ENCODE results near the gene TNFRSF18. TPM values are rescaled to one million over a fixed set of nuclear protein-coding genes. Genes with fewer than 3 reads are reported as not detected.
A peak's percentile ranks its signal among the peaks of the same experiment; 100 is the strongest.

Gene TNFRSF18
- total and polyA plus RNA-seq, 2 donors (not counting 1 experiment from before 2014, with no cell fraction given): 10.1 to 33.5 TPM

- POLR2A ChIA-PET: no interaction called here
- CTCF ChIA-PET: interaction anchor here (1.1 kb wide), 1 partner anchor 76 kb away, joined by 3 read pairs; no protein-coding TSS in a partner anchor
Measured at GRCh38 chr1:1200876-1201810, 5.2 kb downstream of the TNFRSF18 start.

More at GRCh38 chr1:1200876-1201810, 5.2 kb downstream of the TNFRSF18 start:
- H3K36me3 ChIP-seq (replicated peaks in 1 of 2; ENCODE audit: control extremely low read depth in 1 of 2, control insufficient read depth in 1 of 2, extremely low read depth in 1 of 2, insufficient read depth in 2 of 2, low read length in 1 of 2): no peaks in the 10 kb centered on the region
- H3K27me3 ChIP-seq (replicated peaks in 1 of 4; ENCODE audit: control extremely low read depth in 1 of 4, control insufficient read depth in 3 of 4, insufficient read depth in 4 of 4, low read length in 3 of 4): peaks cover 0 to 19% (median 8%) of the 10 kb centered on the region in 4 experiments
- Mint-ChIP-seq H3K27ac (peak overlapping the region; percentile 32), H3K27me3 (no peaks in the 10 kb centered on the region), H3K9me3 (ENCODE audit: insufficient read depth) (no peaks in the 10 kb centered on the region), H3K4me3 (peak overlapping the region; percentile 60), H3K4me1 (peaks cover 12% of the 10 kb centered on the region)
- under 1% methylated on average over 100 of the region's 109 CpGs for WGBS (ENCODE audit: insufficient coverage)
- ATAC-seq (ENCODE audit: low read depth) (peak; percentile 84), DNase-seq (peak; percentile 94)
- H3K9ac ChIP-seq (ENCODE audit: low read length): peak overlapping the region; percentile 61
- intact Hi-C loops (cut with micrococcal nuclease): loop anchor here (1.0 to 10.0 kb wide), 3 partner anchors 57 to 166 kb away; no protein-coding TSS in a partner anchor
- TF ChIP-seq CTCF (IDR thresholded peaks at IDR 0.05) (no peak), EZH2 (IDR thresholded peaks at IDR 0.05; ENCODE audit: borderline replicate concordance, insufficient read depth, low read depth, low read length, poor library complexity, severe bottlenecking) (no peak)
- H2AFZ ChIP-seq (ENCODE audit: insufficient read depth, low read depth, low read length, poor library complexity, severe bottlenecking): peak overlapping the region; percentile 23
- peaks cover 0 to 10% (median 0%) of the 10 kb centered on the region in 3 donors for H3K9me3 ChIP-seq (ENCODE audit: control extremely low read depth in 1 of 3, control insufficient read depth in 2 of 3, insufficient read depth in 1 of 3, low read length in 2 of 3)
- no peaks in the 10 kb centered on the region for H4K20me1 ChIP-seq (ENCODE audit: control insufficient read depth, insufficient read depth, low read length, poor library complexity, severe bottlenecking)
- H3K27ac ChIP-seq (ENCODE audit: low read length in 2 of 2): no peak overlapping the region
- H3K4me2 ChIP-seq (replicated peaks; ENCODE audit: low read depth, low read length, poor library complexity, severe bottlenecking): peak overlapping the region; percentile 89
- H3K4me3 ChIP-seq (ENCODE audit: control extremely low read depth in 1 of 5, extremely low read depth in 1 of 5, insufficient read depth in 1 of 5, low read depth in 2 of 5, low read length in 4 of 5): peak overlapping the region in 4 of 5 experiments; percentile 28 to 58 (median 52)
- H3K79me2 ChIP-seq (ENCODE audit: control insufficient read depth, insufficient read depth, low read length): no peaks in the 10 kb centered on the region
- peaks cover 17 to 19% of the 10 kb centered on the region in 2 donors for H3K4me1 ChIP-seq (ENCODE audit: control insufficient read depth in 2 of 2, insufficient read depth in 2 of 2, low read length in 2 of 2)
